B cell (primary cell): ENCODE measurements around the gene EFCAB8. TPM values are rescaled to one million over a fixed set of nuclear protein-coding genes. Genes with fewer than 3 reads are reported as not detected.

Experiments
- ATAC-seq: fragments of 200-7000 bp; cut with Tn5 transposase; one replicate; pipeline ENCODE4 v1.10.0; 2021; ENCODE audit warnings: low read depth, mild to moderate bottlenecking, moderate number of reproducible peaks, moderate library complexity
- CTCF ChIA-PET: fragments of 350-600 bp; sonication (Branson Sonifier 250); formaldehyde crosslinking; loops from one replicate; lab custom pipeline; 2021; ENCODE audit warnings: antibody characterized with exemption, inconsistent platforms; lab: Charles Lee
- POLR2A ChIA-PET: fragments of 350-600 bp; sonication (Branson Sonifier 250); formaldehyde crosslinking; loops from one replicate; lab custom pipeline; 2021; ENCODE audit warnings: antibody characterized with exemption; lab: Charles Lee
- DNase-seq: peaks from one replicate; pipeline ENCODE4 v3.0.0; 2013
- H2AFZ ChIP-seq: 2 replicates; pipeline ENCODE4 v1.6.1; 2012; ENCODE audit warnings: mild to moderate bottlenecking, low read depth, low read length; ENCODE audit not compliant: insufficient read depth, poor library complexity, severe bottlenecking
- H3K27ac ChIP-seq, 2 donors: 1 replicate in 1 of 2; 2 replicates in 1 of 2; pipeline ENCODE4 v1.5.1; 2012 to 2013; ENCODE audit warnings: low read length in 2 of 2, mild to moderate bottlenecking in 2 of 2, moderate library complexity in 1 of 2
- H3K27me3 ChIP-seq, 4 experiments: fragments of 200-600 bp in 1 of 4; sonication (generic) in 1 of 4; replicated peaks in 1 of 4; 1 replicate in 2 of 4; 2 replicates in 2 of 4; pipeline versions ENCODE4 v1.6.1 to v1.7.0; 2013 to 2016; ENCODE audit warnings: low read length in 3 of 4, mild to moderate bottlenecking in 2 of 4, mixed read lengths in 1 of 4, moderate library complexity in 1 of 4; ENCODE audit not compliant: insufficient read depth in 4 of 4, control insufficient read depth in 3 of 4; ENCODE audit errors: control extremely low read depth in 1 of 4
- H3K36me3 ChIP-seq, 2 experiments: replicated peaks in 1 of 2; 1 replicate in 1 of 2; 2 replicates in 1 of 2; pipeline versions ENCODE4 v1.6.1 to v1.7.1; 2013; ENCODE audit warnings: low read length in 1 of 2; ENCODE audit not compliant: insufficient read depth in 2 of 2, control insufficient read depth in 1 of 2; ENCODE audit errors: control extremely low read depth in 1 of 2, extremely low read depth in 1 of 2
- H3K4me1 ChIP-seq, 2 donors: fragments of 200-600 bp in 1 of 2; sonication (generic) in 1 of 2; 1 replicate in 1 of 2; 2 replicates in 1 of 2; pipeline versions ENCODE4 v1.5.1 to v1.6.1; 2013 to 2017; ENCODE audit warnings: low read length in 2 of 2; ENCODE audit not compliant: control insufficient read depth in 2 of 2, insufficient read depth in 2 of 2
- H3K4me2 ChIP-seq: replicated peaks from 2 replicates; pipeline ENCODE3; 2012; ENCODE audit warnings: mild to moderate bottlenecking, low read depth, low read length; ENCODE audit not compliant: poor library complexity, severe bottlenecking
- H3K4me3 ChIP-seq, 5 experiments: fragments of 200-600 bp in 1 of 5; sonication (generic) in 1 of 5; 1 replicate in 3 of 5; 2 replicates in 2 of 5; pipeline versions ENCODE4 v1.5.1 to v1.7.0; 2011 to 2016; ENCODE audit warnings: low read length in 4 of 5, mild to moderate bottlenecking in 4 of 5, low read depth in 2 of 5, control low read depth in 1 of 5, moderate library complexity in 1 of 5; ENCODE audit not compliant: insufficient read depth in 1 of 5; ENCODE audit errors: control extremely low read depth in 1 of 5, extremely low read depth in 1 of 5
- H3K79me2 ChIP-seq: fragments of 200-600 bp; sonication (generic); one replicate; pipeline ENCODE4 v1.6.0; 2016; ENCODE audit warnings: low read length; ENCODE audit not compliant: control insufficient read depth, insufficient read depth
- H3K9ac ChIP-seq: fragments of 200-600 bp; sonication (generic); 2 replicates; pipeline ENCODE4 v1.6.1; 2017; ENCODE audit warnings: mild to moderate bottlenecking, low read length, moderate library complexity
- H3K9me3 ChIP-seq, 3 donors: one replicate each; pipeline versions ENCODE4 v1.6.1 to v1.7.1; 2013; ENCODE audit warnings: low read length in 2 of 3; ENCODE audit not compliant: control insufficient read depth in 2 of 3, insufficient read depth in 1 of 3; ENCODE audit errors: control extremely low read depth in 1 of 3
- H4K20me1 ChIP-seq: 2 replicates; pipeline ENCODE4 v1.6.0; 2012; ENCODE audit warnings: mild to moderate bottlenecking, low read length; ENCODE audit not compliant: insufficient read depth, control insufficient read depth, poor library complexity, severe bottlenecking
- H3K27ac Mint-ChIP-seq: one replicate; pipeline ENCODE4 v1.8.0; 2021; ENCODE audit warnings: mixed read lengths
- H3K27me3 Mint-ChIP-seq: one replicate; pipeline ENCODE4 v1.8.0; 2021; ENCODE audit warnings: mixed read lengths
- H3K4me1 Mint-ChIP-seq: one replicate; pipeline ENCODE4 v1.8.0; 2021; ENCODE audit warnings: mixed read lengths
- H3K4me3 Mint-ChIP-seq: one replicate; pipeline ENCODE4 v1.8.0; 2021; ENCODE audit warnings: mixed read lengths
- H3K9me3 Mint-ChIP-seq: one replicate; pipeline ENCODE4 v1.8.0; 2022; ENCODE audit warnings: mixed read lengths; ENCODE audit not compliant: insufficient read depth
- EZH2 ChIP-seq: IDR thresholded peaks from 2 replicates; pipeline ENCODE4 v1.6.1; 2012; ENCODE audit warnings: borderline replicate concordance, low read depth, mild to moderate bottlenecking, moderate library complexity, low read length; ENCODE audit not compliant: insufficient read depth, poor library complexity, severe bottlenecking
- WGBS: methylation state at CpG from one replicate; pipeline ENCODE4 v1.1.5; 2013; ENCODE audit warnings: missing lambda C conversion rate; ENCODE audit not compliant: insufficient coverage; 5-methylcytosine and 5-hydroxymethylcytosine counted together
- intact Hi-C: fragments of 100-400 bp; cut with micrococcal nuclease; formaldehyde crosslinking; loops from one replicate; pipeline ENCODE4 v1.10.0; 2022
- polyA plus RNA-seq: library from polyadenylated mRNA; depleted of rRNA; stranded (reverse); fragments of >200 nt; gene quantifications from 2 replicates; pipeline ENCODE4 v1.2.3, GENCODE V29; 2012
- total RNA-seq, 2 donors: library from RNA; stranded (reverse); fragments of 120-200 nt in 1 of 2; gene quantifications; 1 replicate in 1 of 2; 2 replicates in 1 of 2; pipeline versions ENCODE4 v1.2.3 to v1.2.4, GENCODE V29; 2013 to 2022
- TF ChIP-seq, protein P1 (sequence below): fragments of 200-600 bp; IDR thresholded peaks from one replicate; pipeline ENCODE4 v1.8.0; 2022; ENCODE audit warnings: antibody characterized with exemption, mild to moderate bottlenecking

The EFCAB8 gene
- total and polyA plus RNA-seq, 2 donors (not counting 1 experiment from before 2014, with no cell fraction given), result 0.72 to 2.3 TPM

DNA sequence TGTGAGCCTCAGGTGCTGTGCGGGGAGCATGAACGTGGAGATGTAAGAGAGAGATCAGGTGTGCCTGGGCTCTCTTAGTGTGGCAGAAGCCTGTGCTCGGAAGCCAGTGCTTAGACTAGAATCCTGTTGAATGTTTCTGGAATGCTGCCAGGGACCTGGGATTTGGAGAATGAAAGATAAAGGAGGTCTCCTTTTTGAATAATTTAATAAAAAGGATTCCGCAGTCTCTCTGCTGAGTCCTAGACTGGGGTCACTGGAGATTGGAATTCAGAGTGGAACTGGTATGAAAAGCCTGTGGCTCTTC is 18.8 kb upstream of the EFCAB8 start:
- H3K27me3 ChIP-seq, result no peaks in the 10 kb centered on the region
- H3K4me1 ChIP-seq, result no peaks in the 10 kb centered on the region
- peaks cover 8 to 80% of the 10 kb centered on the region in 2 experiments for H3K36me3 ChIP-seq
- Mint-ChIP-seq H3K4me3 (no peak overlapping the region), H3K9me3 (no peaks in the 10 kb centered on the region), H3K27ac (no peak overlapping the region), H3K27me3 (no peaks in the 10 kb centered on the region), H3K4me1 (peaks cover 6% of the 10 kb centered on the region)
- H2AFZ ChIP-seq, result no peak overlapping the region
- no peak overlapping the region for H3K27ac ChIP-seq
- no peak overlapping the region for H3K9ac ChIP-seq
- peaks cover 69% of the 10 kb centered on the region for H4K20me1 ChIP-seq
- POLR2A ChIA-PET, result no interaction called here
- no peak overlapping the region for H3K4me3 ChIP-seq
- TF ChIP-seq EZH2, result no peak
- TF ChIP-seq, protein P1, sequence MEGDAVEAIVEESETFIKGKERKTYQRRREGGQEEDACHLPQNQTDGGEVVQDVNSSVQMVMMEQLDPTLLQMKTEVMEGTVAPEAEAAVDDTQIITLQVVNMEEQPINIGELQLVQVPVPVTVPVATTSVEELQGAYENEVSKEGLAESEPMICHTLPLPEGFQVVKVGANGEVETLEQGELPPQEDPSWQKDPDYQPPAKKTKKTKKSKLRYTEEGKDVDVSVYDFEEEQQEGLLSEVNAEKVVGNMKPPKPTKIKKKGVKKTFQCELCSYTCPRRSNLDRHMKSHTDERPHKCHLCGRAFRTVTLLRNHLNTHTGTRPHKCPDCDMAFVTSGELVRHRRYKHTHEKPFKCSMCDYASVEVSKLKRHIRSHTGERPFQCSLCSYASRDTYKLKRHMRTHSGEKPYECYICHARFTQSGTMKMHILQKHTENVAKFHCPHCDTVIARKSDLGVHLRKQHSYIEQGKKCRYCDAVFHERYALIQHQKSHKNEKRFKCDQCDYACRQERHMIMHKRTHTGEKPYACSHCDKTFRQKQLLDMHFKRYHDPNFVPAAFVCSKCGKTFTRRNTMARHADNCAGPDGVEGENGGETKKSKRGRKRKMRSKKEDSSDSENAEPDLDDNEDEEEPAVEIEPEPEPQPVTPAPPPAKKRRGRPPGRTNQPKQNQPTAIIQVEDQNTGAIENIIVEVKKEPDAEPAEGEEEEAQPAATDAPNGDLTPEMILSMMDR, result no peak
- H3K79me2 ChIP-seq, result peaks cover 59% of the 10 kb centered on the region
- CTCF ChIA-PET, result no interaction called here
- H3K9me3 ChIP-seq, result no peaks in the 10 kb centered on the region
- ATAC-seq (no peak), DNase-seq (no peak)
- intact Hi-C loops, result no loop called here
- no peak overlapping the region for H3K4me2 ChIP-seq
- WGBS, result 91% methylated on average over 4 of the region's 4 CpGs

DNA sequence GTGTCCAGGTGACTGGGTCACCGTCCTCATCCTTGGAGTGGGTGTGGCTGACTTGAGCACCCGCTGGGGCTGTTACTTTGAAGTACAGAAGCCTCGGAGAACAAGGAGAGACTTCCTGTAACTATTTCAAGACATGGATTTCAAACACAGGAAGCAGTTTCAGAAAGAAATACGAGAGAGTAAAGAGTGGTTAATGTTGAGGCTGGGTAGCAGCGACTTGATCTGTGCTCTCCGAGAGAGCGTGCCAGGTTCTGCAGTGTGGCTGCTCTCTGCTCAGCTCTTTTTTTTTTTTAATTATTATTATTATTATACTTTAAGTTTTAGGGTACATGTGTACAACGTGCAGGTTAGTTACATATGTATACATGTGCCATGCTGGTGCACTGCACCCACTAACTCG is 17.5 kb upstream of the EFCAB8 start:
- peaks cover 68% of the 10 kb centered on the region for H4K20me1 ChIP-seq
- no peaks in the 10 kb centered on the region for H3K4me1 ChIP-seq
- H3K9me3 ChIP-seq, result no peaks in the 10 kb centered on the region
- H3K27ac ChIP-seq, result no peak overlapping the region
- H3K4me2 ChIP-seq, result no peak overlapping the region
- no peaks in the 10 kb centered on the region for H3K27me3 ChIP-seq
- Mint-ChIP-seq H3K27ac (no peak overlapping the region), H3K4me3 (no peak overlapping the region), H3K27me3 (no peaks in the 10 kb centered on the region), H3K9me3 (no peaks in the 10 kb centered on the region), H3K4me1 (peaks cover 6% of the 10 kb centered on the region)
- CTCF ChIA-PET, result interaction anchor here (0.9 to 1.4 kb wide), 2 partner anchors 9 to 51 kb away, joined by 3 to 4 read pairs; no protein-coding TSS in a partner anchor
- DNase-seq, result no peak
- intact Hi-C loops, result no loop called here
- POLR2A ChIA-PET, result no interaction called here
- H3K4me3 ChIP-seq, result no peak overlapping the region
- TF ChIP-seq EZH2, result no peak
- TF ChIP-seq, protein P1, result no peak
- peaks cover 11 to 81% of the 10 kb centered on the region in 2 experiments for H3K36me3 ChIP-seq
- WGBS, result 17% methylated on average over 2 of the region's 9 CpGs
- peaks cover 52% of the 10 kb centered on the region for H3K79me2 ChIP-seq
- H2AFZ ChIP-seq, result no peak overlapping the region
- ATAC-seq, result no peak
- no peak overlapping the region for H3K9ac ChIP-seq
